Measurements from ENCODE around the gene GPR146. TPM values are rescaled to one million over a fixed set of nuclear protein-coding genes. Genes with fewer than 3 reads are reported as not detected.
A peak's percentile ranks its signal among the peaks of the same experiment; 100 is the strongest.

The GPR146 gene
- total and polyA plus RNA-seq, 2 of the 13 experiments (the other 11 are each of a cell fraction or from before 2014, with no cell fraction given) = 2.0 to 15.9 TPM

- TF ChIP-seq ZNF414 (CRISPR knock-in tag; IDR thresholded peaks at IDR 0.05) (0 out of 2 replicates have a peak, but pooled peaks have one; percentile 41), NBN (conservative IDR thresholded peaks at IDR 0.05) (no peak), BRCA1 (CRISPR knock-in tag; IDR thresholded peaks at IDR 0.05) (peak; percentile 29; the same call in 1 of the 2 replicates), THAP11 (CRISPR knock-in tag; IDR thresholded peaks at IDR 0.05) (0 out of 2 replicates have a peak, but pooled peaks have one; percentile 38), ZNF598 (CRISPR knock-in tag; IDR thresholded peaks at IDR 0.05; ENCODE audit: borderline replicate concordance) (no peak), KDM2A (CRISPR knock-in tag; IDR thresholded peaks at IDR 0.05; ENCODE audit: borderline replicate concordance, low read depth) (peak; percentile 64; the same call in 1 of the 2 replicates), ARID5B (CRISPR knock-in tag; IDR thresholded peaks at IDR 0.05) (peak; percentile 42; the same call in 1 of the 2 replicates), ZNF720 (CRISPR knock-in tag; IDR thresholded peaks at IDR 0.05) (no peak), SAFB2 (CRISPR knock-in tag; IDR thresholded peaks at IDR 0.05; ENCODE audit: borderline replicate concordance, low read depth) (no peak), MAX (IDR thresholded peaks at IDR 0.05) (no peak), ZBTB49 (CRISPR knock-in tag; IDR thresholded peaks at IDR 0.05; ENCODE audit: borderline replicate concordance) (no peak), JUND (CRISPR knock-in tag; IDR thresholded peaks at IDR 0.05) (no peak), ZNF367 (CRISPR knock-in tag; IDR thresholded peaks at IDR 0.05; ENCODE audit: borderline replicate concordance) (no peak), E2F2 (CRISPR knock-in tag; IDR thresholded peaks at IDR 0.05; ENCODE audit: borderline replicate concordance) (no peak), HMG20B (CRISPR knock-in tag; conservative IDR thresholded peaks at IDR 0.05) (no peak), ZNF572 (CRISPR knock-in tag; IDR thresholded peaks at IDR 0.05) (peak; percentile 67; the same call in 1 of the 2 replicates), SRY (CRISPR knock-in tag; IDR thresholded peaks at IDR 0.05) (no peak), DMTF1 (CRISPR knock-in tag; IDR thresholded peaks at IDR 0.05) (no peak), XBP1 (CRISPR knock-in tag; IDR thresholded peaks at IDR 0.05) (no peak)
These were observed 21.4 kb downstream of the GPR146 start (continued) for GRCh38 chr7:1065585-1066241.

Measured in HepG2 (cell line).